CD4-positive, alpha-beta T cell treated with Interleukin-15 for 4 hours (primary cell): ENCODE results near the gene CX3CL1.
"Not testable (repeated sequence)": the region's sequence is repeated elsewhere in the genome, so short reads cannot be mapped to it uniquely, and the experiment has no call there.

Experiments used
- DNase-seq: peaks from one replicate; pipeline ENCODE4 v3.0.0-alpha.2; 2020; ENCODE audit warnings: low spot score

Gene CX3CL1

GRCh38 chr16:57357330-57358085 is 14.8 kb upstream of the CX3CL1 start:
- DNase-seq: no peak

- no peak for DNase-seq
These were observed 14.2 kb upstream of the CX3CL1 start for GRCh38 chr16:57358086-57358420.

- no peak for DNase-seq
These were observed 13.7 kb upstream of the CX3CL1 start, which contains the start of gene CCL22 for GRCh38 chr16:57358527-57359095. Gene CCL22 (plus strand): TSS chr16:57358783. CDS start chr16:57358817, 34 bp downstream.

GRCh38 chr16:57360321-57360935 is 11.9 kb upstream of the CX3CL1 start:
- DNase-seq: no peak

- DNase-seq: no peak
These were observed 10.9 kb upstream of the CX3CL1 start for GRCh38 chr16:57361404-57361803.

GRCh38 chr16:57364143-57364542 is 8.1 kb upstream of the CX3CL1 start:
- no peak for DNase-seq

- DNase-seq: no peak
These were observed 5.7 kb upstream of the CX3CL1 start for GRCh38 chr16:57366544-57367040.

- no peak for DNase-seq
These were observed 5.1 kb upstream of the CX3CL1 start for GRCh38 chr16:57367116-57367752.

- no peak for DNase-seq
These were observed 557 bp upstream of the CX3CL1 start for GRCh38 chr16:57371494-57372371.

GRCh38 chr16:57373117-57373947 is 1.0 kb downstream of the CX3CL1 start:
- DNase-seq: no peak

- DNase-seq: no peak
These were observed 1.8 kb downstream of the CX3CL1 start for GRCh38 chr16:57374067-57374534.

- not testable (repeated sequence) for DNase-seq
These were observed 2.7 kb downstream of the CX3CL1 start for GRCh38 chr16:57374925-57375465.

GRCh38 chr16:57376313-57376818 is 4.1 kb downstream of the CX3CL1 start:
- no peak for DNase-seq

- no peak for DNase-seq
These were observed 5.0 kb downstream of the CX3CL1 start for GRCh38 chr16:57377080-57377841.

GRCh38 chr16:57379579-57379978 is 7.3 kb downstream of the CX3CL1 start:
- DNase-seq: no peak

GRCh38 chr16:57380671-57381462 is 8.6 kb downstream of the CX3CL1 start:
- DNase-seq: no peak

- no peak for DNase-seq
These were observed 9.7 kb downstream of the CX3CL1 start for GRCh38 chr16:57381791-57382534.
